Liver (tissue), 3 donors: Measurements from ENCODE around the gene HSD17B8.

Experiments used
- CTCF ChIP-seq: fragments of 150-350 bp; IDR thresholded peaks from 2 replicates; pipeline ENCODE4 v1.5.1; 2017; ENCODE audit warnings: improper control_type of control experiment, low read depth, low read length; ENCODE audit not compliant: missing input control
- JUND ChIP-seq, 2 donors: IDR thresholded peaks; 2 replicates each; pipeline ENCODE4 v1.6.1; 2016; ENCODE audit warnings: antibody characterized with exemption in 2 of 2
- RAD21 ChIP-seq, 2 donors: IDR thresholded peaks; 2 replicates each; pipeline ENCODE4 v1.6.1; 2016; ENCODE audit warnings: antibody characterized with exemption in 2 of 2, mild to moderate bottlenecking in 2 of 2
- RXRA ChIP-seq, 2 donors: IDR thresholded peaks; 2 replicates each; pipeline ENCODE4 v1.6.1; 2017 to 2018; ENCODE audit warnings: antibody characterized with exemption in 2 of 2, mild to moderate bottlenecking in 1 of 2
- donor health status: healthy.
- donor health status: healthy.

GRCh38 chr6:33206027-33206863 lies 1.8 kb downstream of the HSD17B8 start:
- no peak for TF ChIP-seq CTCF
- no peak for TF ChIP-seq RXRA (IDR thresholded peaks at IDR 0.05)
- no peak for TF ChIP-seq JUND (IDR thresholded peaks at IDR 0.05)
- no peak for TF ChIP-seq RAD21 (IDR thresholded peaks at IDR 0.05)
